Loucy (cell line): Measurements from ENCODE around the gene DOK7.

Experiments used
- H2AFZ ChIP-seq: fragments of 200-600 bp; sonication (generic); 2 replicates; pipeline ENCODE4 v1.6.0; 2016; ENCODE audit warnings: antibody characterized with exemption, mild to moderate bottlenecking, low read length, moderate library complexity
- H3F3A ChIP-seq: fragments of 200-600 bp; 2 replicates; pipeline ENCODE4 v1.6.0; 2016; ENCODE audit warnings: antibody characterized with exemption, low read depth, mild to moderate bottlenecking
- H3K27me3 ChIP-seq: fragments of 200-600 bp; sonication (generic); 2 replicates; pipeline ENCODE4 v1.6.1; 2014; ENCODE audit warnings: low read length, mild to moderate bottlenecking; ENCODE audit not compliant: insufficient read depth, poor library complexity, severe bottlenecking
- H3K36me3 ChIP-seq: fragments of 200-600 bp; sonication (generic); 2 replicates; pipeline ENCODE4 v1.6.1; 2016; ENCODE audit warnings: low read length; ENCODE audit not compliant: insufficient read depth
- H3K4me1 ChIP-seq: fragments of 200-600 bp; sonication (generic); 2 replicates; pipeline ENCODE4 v1.5.1; 2014; ENCODE audit warnings: low read length, mild to moderate bottlenecking; ENCODE audit not compliant: insufficient read depth, poor library complexity, severe bottlenecking
- H3K4me2 ChIP-seq: fragments of 200-600 bp; sonication (generic); 2 replicates; pipeline ENCODE4 v1.6.0; 2014; ENCODE audit warnings: antibody characterized with exemption, low read length, low read depth, mild to moderate bottlenecking; ENCODE audit not compliant: poor library complexity, severe bottlenecking
- H3K4me3 ChIP-seq: fragments of 200-600 bp; sonication (generic); 2 replicates; pipeline ENCODE4 v1.5.1; 2014; ENCODE audit warnings: low read length, mild to moderate bottlenecking, mixed read lengths; ENCODE audit not compliant: poor library complexity, severe bottlenecking
- H3K79me2 ChIP-seq: fragments of 200-600 bp; sonication (generic); 2 replicates; pipeline ENCODE4 v1.6.1; 2014; ENCODE audit warnings: low read length; ENCODE audit not compliant: insufficient read depth
- H3K9ac ChIP-seq: fragments of 200-600 bp; sonication (generic); 2 replicates; pipeline ENCODE4 v1.6.0; 2014; ENCODE audit warnings: mild to moderate bottlenecking, low read depth, low read length, moderate library complexity; ENCODE audit not compliant: poor library complexity, severe bottlenecking
- H3K9me2 ChIP-seq: fragments of 200-600 bp; sonication (generic); replicated peaks from 2 replicates; pipeline ENCODE4 v1.6.1; 2016; ENCODE audit warnings: low read depth, low read length, mixed read lengths
- H3K9me3 ChIP-seq: fragments of 200-600 bp; sonication (generic); 2 replicates; pipeline ENCODE4 v1.6.1; 2014; ENCODE audit warnings: mild to moderate bottlenecking, antibody characterized with exemption, low read length, low read depth; ENCODE audit not compliant: insufficient read depth
- H4K20me1 ChIP-seq: fragments of 200-600 bp; sonication (generic); 2 replicates; pipeline ENCODE4 v1.6.0; 2014; ENCODE audit warnings: antibody characterized with exemption, low read length, mild to moderate bottlenecking; ENCODE audit not compliant: insufficient read depth, poor library complexity, severe bottlenecking
- EZH2phosphoT487 ChIP-seq: fragments of 200-600 bp; IDR thresholded peaks from 2 replicates; pipeline ENCODE4 v1.6.1; 2018; ENCODE audit warnings: antibody characterized with exemption, mild to moderate bottlenecking, moderate library complexity, borderline replicate concordance
- TF ChIP-seq, protein P1 (sequence below): fragments of 200-600 bp; sonication (generic); conservative IDR thresholded peaks from 2 replicates; pipeline ENCODE4 v1.5.1; 2014; ENCODE audit warnings: mild to moderate bottlenecking, antibody characterized with exemption, low read length

The DOK7 gene

DNA sequence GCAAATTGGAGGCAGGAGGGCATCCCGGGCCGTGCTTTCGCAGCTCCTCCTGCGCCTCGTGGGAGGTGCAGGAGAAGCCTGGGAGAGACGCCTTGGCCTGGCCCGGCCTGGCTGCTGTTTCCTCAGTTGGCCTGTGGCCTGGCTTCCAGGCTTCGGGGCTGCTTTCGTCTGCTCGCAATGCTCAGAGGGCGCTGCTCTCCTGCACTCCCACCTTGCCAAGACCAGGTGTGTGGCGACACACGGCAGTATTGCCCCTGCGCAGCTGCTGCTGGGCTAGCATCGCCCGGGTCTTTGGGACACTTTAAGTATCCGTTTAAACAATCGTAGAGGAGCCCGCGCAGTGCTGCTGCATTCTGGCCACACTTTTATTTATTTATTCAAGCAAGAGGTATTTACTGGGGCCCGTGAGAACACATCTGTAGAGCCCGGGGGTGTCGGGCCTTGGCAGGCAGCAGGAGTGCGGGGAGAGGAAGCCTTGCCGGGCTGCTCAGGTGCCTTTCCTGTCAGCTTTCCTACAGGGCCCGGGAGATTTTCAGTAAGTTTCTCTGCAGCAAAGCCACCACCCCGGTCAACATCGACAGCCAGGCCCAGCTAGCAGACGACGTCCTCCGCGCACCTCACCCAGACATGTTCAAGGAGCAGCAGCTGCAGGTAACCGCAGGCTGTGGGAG lies 47.5 kb upstream of the DOK7 start:
- Histone ChIP-seq H3K9ac (no peak overlapping the region), H3K36me3 (peaks cover 45% of the 10 kb centered on the region; the same call in 1 of the 2 replicates), H3K4me2 (no peak overlapping the region)

DNA sequence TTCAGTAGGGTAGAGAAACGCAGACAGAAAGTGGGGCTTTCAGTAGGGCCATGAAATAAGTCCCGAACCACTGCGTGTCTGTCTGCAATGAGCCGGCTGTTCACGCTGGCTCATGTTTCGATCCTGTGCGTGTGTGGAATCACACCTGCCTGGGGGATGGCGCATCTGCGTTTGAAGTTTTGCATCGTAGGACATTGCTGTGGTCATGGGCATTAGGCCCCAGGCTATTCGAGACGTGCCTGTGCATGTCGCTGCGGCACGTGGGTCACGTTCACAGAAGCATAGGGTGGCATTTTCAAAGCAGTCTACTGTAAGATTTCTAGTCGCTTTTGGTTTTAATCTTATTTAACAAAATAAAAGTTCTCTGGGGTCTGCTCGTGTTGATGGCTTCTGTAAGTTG lies 46.8 kb upstream of the DOK7 start:
- peaks cover 10% of the 10 kb centered on the region; the same call in 1 of the 2 replicates for H3K79me2 ChIP-seq
- H3K9ac ChIP-seq = no peak overlapping the region
- H3K36me3 ChIP-seq = peaks cover 52% of the 10 kb centered on the region; the same call in 1 of the 2 replicates
- TF ChIP-seq, protein P1, sequence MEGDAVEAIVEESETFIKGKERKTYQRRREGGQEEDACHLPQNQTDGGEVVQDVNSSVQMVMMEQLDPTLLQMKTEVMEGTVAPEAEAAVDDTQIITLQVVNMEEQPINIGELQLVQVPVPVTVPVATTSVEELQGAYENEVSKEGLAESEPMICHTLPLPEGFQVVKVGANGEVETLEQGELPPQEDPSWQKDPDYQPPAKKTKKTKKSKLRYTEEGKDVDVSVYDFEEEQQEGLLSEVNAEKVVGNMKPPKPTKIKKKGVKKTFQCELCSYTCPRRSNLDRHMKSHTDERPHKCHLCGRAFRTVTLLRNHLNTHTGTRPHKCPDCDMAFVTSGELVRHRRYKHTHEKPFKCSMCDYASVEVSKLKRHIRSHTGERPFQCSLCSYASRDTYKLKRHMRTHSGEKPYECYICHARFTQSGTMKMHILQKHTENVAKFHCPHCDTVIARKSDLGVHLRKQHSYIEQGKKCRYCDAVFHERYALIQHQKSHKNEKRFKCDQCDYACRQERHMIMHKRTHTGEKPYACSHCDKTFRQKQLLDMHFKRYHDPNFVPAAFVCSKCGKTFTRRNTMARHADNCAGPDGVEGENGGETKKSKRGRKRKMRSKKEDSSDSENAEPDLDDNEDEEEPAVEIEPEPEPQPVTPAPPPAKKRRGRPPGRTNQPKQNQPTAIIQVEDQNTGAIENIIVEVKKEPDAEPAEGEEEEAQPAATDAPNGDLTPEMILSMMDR = no peak
- TF ChIP-seq EZH2phosphoT487 = no peak
- H3K9me2 ChIP-seq = no peaks in the 10 kb centered on the region
- no peaks in the 10 kb centered on the region for H3F3A ChIP-seq
- no peaks in the 10 kb centered on the region for H3K27me3 ChIP-seq
- H3K4me3 ChIP-seq = no peak overlapping the region
- no peak overlapping the region for H3K4me2 ChIP-seq
- peaks cover 5% of the 10 kb centered on the region for H4K20me1 ChIP-seq
- no peaks in the 10 kb centered on the region for H3K9me3 ChIP-seq
- H3K4me1 ChIP-seq = no peaks in the 10 kb centered on the region
- H2AFZ ChIP-seq = no peak overlapping the region

More for the DNA sequence above, 47.5 kb upstream of the DOK7 start:
- Histone ChIP-seq H3K4me1 (no peaks in the 10 kb centered on the region), H2AFZ (no peak overlapping the region), H3K9me2 (no peaks in the 10 kb centered on the region), H3K4me3 (no peak overlapping the region), H3K9me3 (no peaks in the 10 kb centered on the region), H4K20me1 (peaks cover 5% of the 10 kb centered on the region), H3K27me3 (no peaks in the 10 kb centered on the region), H3K79me2 (peaks cover 14% of the 10 kb centered on the region; the same call in 1 of the 2 replicates), H3F3A (no peaks in the 10 kb centered on the region)
- TF ChIP-seq, protein P1 = no peak
- no peak for TF ChIP-seq EZH2phosphoT487

DNA sequence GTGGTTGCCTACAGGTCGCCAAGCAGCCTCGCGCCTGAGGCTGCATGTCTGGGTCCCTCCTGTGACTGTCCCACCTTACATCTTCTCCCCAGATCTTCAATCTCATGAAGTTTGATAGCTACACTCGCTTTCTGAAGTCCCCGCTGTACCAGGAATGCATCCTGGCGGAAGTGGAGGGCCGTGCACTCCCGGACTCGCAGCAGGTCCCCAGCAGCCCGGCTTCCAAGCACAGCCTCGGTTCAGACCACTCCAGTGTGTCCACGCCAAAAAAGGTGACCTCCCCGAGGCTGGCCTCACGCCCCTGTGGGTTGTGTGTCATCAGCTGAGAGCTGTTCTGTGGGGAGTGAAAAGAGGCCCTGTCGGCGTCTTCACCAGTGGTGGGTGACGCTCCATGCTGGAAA lies 46.3 kb upstream of the DOK7 start:
- Histone ChIP-seq H3K9me3 (no peaks in the 10 kb centered on the region), H3K36me3 (peaks cover 57% of the 10 kb centered on the region; the same call in 1 of the 2 replicates), H4K20me1 (peaks cover 5% of the 10 kb centered on the region), H3K9ac (no peak overlapping the region), H3K4me1 (no peaks in the 10 kb centered on the region), H3K4me3 (no peak overlapping the region), H3K9me2 (no peaks in the 10 kb centered on the region), H3K79me2 (peaks cover 6% of the 10 kb centered on the region; the same call in 1 of the 2 replicates), H3F3A (no peaks in the 10 kb centered on the region), H2AFZ (no peak overlapping the region), H3K27me3 (no peaks in the 10 kb centered on the region), H3K4me2 (no peak overlapping the region)
- TF ChIP-seq, protein P1 = no peak
- no peak for TF ChIP-seq EZH2phosphoT487
